Tongue (tissue), 2 donors: Measurements from ENCODE around the gene PANX3. TPM values are rescaled to one million over a fixed set of nuclear protein-coding genes. Genes with fewer than 3 reads are reported as not detected.
A peak's percentile ranks its signal among the peaks of the same experiment; 100 is the strongest.
"Not testable (repeated sequence)": the region's sequence is repeated elsewhere in the genome, so short reads cannot be mapped to it uniquely, and the experiment has no call there.

Source experiments
- DNase-seq: peaks from one replicate; pipeline ENCODE4 v3.0.0-alpha.2; 2015
- total RNA-seq: library from RNA; depleted of rRNA; stranded (reverse); fragments of >200 nt; gene quantifications from one replicate; pipeline ENCODE4 v1.2.3, GENCODE V29; 2014

The PANX3 gene, protein sequence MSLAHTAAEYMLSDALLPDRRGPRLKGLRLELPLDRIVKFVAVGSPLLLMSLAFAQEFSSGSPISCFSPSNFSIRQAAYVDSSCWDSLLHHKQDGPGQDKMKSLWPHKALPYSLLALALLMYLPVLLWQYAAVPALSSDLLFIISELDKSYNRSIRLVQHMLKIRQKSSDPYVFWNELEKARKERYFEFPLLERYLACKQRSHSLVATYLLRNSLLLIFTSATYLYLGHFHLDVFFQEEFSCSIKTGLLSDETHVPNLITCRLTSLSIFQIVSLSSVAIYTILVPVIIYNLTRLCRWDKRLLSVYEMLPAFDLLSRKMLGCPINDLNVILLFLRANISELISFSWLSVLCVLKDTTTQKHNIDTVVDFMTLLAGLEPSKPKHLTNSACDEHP
- not detected for total RNA-seq

DNA sequence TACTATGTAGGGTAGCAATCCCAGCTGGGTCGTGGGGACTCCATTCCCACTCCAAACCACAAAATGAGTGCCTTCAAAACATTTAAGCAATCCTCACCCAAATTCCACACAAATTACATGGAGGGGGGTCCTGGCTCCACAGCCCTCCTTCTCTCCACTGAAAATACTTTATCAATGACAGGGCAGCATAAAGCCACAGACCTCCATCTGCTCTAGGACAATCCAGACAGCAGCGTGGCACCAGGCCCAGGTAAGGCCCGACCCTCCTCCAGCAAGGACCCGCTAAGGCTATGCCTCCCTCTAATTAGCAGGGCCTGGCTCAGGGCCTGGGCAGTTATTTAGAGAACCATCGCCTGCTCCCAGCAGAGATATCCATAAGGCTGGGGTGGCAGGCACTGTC, at the start of gene PANX3:
PANX3 (plus strand) TSS at position 365 of the 400 bp plus-strand sequence. CDS start 129 bp downstream, outside the sequence.
- no peak for DNase-seq

DNA sequence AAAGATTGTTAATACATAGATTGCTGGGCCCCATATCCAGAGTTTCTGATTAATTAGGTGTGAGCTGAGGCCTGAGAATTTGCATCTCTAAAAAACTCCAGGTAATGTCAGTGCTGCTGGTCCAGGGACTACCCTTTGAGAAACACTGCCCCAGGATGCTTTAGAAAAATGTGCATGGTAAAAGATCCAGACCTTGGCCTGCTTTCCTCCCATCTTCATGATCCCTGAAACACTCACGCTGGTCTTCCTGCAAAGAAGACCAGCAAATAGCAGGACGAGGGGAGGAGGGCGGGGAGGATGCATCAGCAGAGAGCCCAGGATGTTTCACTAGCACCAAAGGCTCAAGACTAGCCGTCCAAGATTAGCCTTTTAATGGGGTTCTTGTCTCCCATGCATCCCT, 41.5 kb upstream of the PANX3 start, which contains the start of gene OR8A1:
OR8A1 (plus strand) TSS at position 301 of the 400 bp plus-strand sequence. CDS start 123 bp downstream, outside the sequence.
- DNase-seq = no peak

DNA sequence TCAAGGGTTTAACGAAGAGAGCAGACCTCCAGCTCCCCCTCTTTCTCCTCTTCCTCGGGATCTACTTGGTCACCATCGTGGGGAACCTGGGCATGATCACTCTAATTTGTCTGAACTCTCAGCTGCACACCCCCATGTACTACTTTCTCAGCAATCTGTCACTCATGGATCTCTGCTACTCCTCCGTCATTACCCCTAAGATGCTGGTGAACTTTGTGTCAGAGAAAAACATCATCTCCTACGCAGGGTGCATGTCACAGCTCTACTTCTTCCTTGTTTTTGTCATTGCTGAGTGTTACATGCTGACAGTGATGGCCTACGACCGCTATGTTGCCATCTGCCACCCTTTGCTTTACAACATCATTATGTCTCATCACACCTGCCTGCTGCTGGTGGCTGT, 41.1 kb upstream of the PANX3 start:
- DNase-seq = no peak

DNA sequence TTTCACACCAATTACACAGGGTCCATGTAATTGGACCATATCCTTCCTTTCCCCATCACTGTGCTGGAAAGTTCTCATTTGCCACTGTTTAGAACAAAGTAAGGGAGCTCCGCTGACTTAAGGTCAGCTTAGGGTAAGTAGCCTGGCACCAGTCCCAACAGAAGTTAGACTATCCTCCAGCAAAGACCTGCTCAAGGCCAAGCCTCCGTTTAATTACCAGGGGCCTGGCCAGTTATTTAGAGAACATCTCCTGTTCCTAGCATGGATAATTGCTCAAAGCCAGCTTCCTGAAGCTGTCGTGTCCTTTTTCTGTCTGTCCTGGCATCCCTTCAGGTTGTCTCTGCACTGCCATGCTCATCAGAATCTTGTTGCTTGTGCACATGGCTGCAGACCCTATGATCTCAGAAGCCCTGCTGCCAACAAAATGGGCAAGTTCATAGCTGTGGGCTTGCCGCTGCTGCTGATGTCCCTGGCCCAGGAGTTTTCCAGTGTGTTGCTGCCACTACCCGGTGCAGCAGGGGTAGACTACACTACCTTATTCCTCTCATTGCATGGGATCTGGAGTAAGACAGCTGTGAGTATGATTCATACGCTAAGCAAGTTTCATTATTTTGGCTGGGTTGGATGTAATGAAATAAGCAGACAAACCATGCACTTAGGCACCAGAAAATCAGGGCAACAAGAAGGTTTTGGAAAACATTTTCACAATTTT, 33.4 kb upstream of the PANX3 start:
- peak; percentile 79 for DNase-seq

DNA sequence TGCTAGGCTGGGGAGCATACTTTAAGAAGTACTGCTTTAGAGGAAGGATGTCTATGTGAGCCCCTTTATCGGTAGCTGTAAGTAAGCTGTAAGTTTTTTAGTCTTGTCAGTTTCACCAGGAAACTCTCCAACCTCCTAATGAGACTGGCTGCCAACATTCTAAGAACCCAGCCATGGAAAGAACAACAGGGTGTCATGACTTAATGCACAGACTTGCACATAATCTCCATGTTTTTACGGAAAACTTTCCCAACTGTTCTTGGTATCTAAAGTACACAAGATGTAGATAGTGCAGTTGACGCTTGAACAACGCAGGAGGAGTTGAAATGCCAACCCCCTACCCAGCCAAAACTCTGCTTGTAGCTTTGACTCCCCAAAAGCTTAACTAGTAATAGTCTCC, 32.5 kb upstream of the PANX3 start:
- DNase-seq = no peak

DNA sequence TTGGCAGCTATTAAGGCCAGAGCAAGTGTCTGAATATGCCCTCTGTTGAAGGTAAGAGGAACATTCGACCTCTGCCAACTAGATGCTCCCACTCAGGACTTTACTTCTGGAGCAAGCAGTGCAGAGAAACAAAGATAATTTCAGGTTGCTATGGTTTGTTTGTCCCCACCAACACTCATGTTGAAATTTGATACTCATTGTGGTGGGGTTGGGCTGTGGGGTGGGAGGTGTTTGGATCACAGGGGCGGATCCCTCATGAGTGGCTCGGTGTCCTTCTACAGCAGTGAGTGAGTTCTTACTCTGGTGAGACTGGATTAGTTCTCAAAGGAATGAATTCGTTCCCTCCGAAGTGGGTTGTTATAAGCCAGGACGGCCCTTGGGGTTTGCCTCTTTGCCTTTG, 29.4 kb upstream of the PANX3 start:
- DNase-seq = no peak

DNA sequence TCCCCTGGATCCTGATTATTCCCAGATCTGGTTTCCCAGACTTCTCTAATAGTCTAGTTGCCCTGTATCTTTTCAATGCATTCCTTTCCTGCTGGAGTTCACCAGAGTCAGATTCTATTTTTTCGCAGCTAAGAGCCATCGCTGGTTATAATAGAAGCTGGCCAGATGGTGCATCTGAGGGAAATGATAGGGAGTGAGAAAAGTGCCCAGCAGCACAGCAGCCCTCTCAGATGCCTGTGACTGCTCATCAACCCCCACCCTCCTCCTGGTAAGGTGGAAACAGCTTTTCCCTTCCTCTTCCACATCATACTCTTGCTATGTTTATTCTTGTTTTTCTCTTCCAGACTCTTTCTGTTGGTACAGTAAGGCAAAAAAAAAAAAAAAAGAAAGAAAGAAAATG, 28.7 kb upstream of the PANX3 start:
- no peak for DNase-seq

DNA sequence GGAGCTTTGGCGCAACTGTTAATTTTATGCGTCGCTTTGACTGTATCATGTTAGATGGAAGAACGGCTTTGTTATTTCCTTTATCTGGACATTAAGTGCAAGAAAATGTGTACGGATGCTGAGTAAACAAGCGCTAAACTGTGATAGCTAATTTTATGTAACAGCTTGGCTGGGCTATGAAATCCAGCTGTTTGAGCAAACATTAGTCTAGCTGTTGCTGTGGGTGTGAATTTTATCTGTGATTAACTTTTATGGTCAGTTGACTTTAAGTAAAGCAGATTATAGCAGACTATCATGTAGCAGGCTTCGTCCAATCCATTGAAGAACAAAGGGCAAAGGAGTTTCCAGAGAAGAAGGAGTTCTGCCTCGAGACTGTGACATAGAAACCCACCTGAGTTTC, 27.4 kb upstream of the PANX3 start:
- DNase-seq = no peak

DNA sequence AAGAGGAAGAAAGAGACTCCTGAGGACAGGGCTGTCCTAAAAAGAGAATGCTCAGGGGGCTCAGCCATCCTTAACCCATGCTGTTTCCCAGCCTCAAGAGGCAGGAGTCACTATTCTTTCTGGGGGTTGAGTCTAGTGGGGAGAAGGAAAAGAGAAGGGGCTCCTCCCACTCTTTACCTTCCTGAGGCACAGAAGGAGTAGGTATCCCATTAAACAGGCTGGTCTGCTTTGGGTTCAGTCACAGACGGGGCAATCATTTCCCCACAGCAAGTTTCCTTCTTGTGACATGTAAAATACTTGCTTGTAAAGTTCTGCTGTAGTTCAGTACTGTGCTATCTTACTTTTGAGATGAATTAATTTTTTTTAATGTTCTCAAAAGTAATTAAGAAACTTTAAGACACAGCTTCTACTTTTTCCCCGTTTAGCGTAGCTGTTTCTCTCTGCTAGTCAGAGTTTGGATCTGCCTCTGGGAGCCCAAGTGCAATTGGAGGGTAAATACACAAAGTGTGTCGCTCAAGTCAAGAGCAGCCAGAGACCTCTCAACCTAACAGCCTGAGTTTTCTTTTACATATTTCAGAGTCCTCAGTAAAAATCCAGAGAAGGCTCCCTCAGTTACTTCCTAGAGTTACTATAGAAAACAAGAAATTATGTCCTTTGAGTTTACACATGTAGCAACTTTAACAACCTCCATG, 26.4 kb upstream of the PANX3 start:
- no peak for DNase-seq

DNA sequence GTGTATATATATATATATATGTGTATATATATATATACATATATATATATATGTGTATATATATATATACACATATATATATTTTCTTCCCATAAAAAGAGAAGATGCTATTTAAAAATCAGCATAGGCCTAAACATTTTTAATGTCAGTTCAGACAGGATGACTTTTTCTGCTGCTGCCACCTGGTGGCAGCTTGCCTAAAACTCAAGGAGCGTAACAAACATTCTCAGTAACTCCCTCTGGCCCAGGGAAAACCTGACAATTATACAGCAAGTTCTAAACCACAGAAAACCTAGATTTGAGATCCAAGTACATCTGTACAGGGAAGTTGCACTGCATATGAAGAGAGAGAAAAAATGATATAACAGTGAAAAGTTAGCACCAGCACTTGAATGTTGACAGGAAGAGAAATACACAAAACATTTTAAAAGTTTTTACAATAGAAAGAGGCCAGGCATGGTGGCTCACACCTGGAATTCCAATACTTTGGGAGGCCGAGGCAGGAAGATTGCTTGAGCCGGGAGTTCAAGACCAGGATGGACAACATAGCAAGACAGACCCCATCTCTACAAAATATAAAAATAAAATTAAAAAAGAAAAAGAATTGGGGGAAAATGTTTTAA, 24.9 kb upstream of the PANX3 start:
- DNase-seq = peak; percentile 84

DNA sequence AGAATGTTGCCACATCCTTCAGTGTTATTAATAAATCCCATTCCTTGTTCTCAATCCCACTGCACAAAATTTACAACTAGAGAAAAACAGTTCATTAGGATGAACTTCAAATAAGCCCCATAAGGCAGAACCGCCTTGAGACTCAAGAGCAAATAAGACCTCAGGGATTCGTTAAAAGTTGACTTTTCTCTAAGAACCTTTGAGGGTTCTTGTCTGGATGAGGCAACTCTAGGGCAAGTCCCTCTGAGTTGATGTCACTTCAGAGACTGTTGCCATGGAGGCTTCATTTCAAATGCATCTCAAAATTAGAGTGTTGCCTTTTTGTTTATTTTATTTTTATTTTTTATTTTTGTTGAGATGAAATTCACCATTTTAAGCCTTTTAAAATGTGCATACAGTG, 19.8 kb upstream of the PANX3 start:
- DNase-seq = no peak

DNA sequence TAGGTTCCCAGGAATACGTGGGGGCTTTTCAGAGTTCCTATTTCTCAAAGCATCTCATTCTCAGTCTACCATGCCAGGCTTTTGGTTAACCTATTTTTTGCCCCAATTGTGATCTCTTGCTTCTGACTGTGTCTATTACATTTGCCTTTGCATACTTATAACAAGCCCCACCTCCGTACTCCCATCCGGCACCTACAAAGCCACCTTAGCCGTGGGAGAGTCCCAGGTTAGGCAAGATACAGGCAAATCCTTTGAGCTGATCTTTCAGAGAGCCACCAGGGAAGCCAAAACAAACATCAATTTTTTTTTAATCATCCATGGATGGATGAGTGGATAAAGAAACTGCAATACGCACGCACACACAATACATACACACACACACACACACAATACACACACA, 18.6 kb upstream of the PANX3 start:
- no peak for DNase-seq

DNA sequence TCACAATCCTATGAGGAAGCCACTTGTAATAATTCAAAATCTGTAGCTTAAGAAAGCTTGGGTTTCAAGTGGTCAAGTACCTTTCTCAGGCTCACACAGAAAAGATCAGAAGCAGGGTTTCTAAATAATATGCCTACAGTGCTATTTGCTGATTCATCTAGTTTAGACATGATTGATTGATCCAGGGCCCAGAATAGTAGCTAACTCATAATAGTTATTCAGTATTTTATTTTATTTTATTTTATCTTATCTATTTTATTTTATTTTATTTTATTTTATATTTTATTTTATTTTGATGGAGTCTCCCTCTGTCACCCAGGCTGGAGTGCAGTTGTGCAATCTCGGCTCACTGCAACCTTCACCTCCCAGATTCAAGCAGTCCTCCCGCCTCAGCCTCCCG, 15.9 kb upstream of the PANX3 start:
- no peak for DNase-seq

DNA sequence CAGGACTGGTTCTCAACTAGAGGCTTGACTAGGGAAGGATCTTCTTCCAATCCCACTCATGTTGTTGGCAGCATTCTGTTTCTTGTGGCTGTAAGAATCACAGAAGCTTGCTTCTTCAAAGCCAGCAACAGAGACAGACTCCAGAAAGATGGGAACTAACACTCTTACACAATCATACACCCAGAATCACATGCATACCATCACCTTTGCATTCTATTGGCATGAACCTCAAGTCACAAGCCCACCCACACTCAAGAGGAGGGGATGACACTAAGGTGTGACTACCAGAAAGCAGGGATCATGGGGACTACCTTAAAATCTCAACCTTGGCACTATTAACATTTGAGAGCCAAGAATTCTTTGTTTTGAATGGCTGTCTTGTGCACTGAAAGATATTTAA, 13.6 kb upstream of the PANX3 start:
- no peak for DNase-seq

DNA sequence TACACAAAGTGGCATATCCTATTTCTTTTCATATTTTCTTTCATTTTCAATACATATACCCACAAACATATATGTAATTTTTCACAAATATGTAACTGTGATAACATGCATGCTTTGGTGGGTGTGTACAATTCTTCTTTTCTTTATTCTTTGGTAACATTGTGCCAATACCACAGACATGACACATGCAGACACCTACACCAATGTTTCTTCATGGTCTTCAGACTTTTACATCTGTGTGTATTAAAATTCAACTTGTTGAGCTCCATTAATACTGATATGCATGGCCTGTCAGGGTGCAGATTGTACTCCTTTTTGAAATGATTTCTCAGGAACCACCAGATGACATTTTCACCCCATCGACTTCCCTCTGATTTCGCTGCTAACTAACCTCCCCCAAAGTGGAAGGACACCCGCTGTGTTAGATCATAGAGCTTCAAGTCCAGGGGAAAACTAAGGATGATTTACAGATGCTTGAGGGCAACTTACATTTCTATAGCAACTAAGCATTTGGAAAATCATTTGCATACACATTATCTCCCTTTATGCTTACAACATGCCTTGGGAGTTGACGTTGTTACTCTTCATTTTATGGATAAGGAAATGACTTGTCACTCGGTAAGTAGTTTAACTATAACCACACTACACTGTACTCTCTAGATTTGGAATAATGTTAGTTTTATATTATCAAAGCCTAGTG, 10.5 kb upstream of the PANX3 start:
- DNase-seq = no peak

DNA sequence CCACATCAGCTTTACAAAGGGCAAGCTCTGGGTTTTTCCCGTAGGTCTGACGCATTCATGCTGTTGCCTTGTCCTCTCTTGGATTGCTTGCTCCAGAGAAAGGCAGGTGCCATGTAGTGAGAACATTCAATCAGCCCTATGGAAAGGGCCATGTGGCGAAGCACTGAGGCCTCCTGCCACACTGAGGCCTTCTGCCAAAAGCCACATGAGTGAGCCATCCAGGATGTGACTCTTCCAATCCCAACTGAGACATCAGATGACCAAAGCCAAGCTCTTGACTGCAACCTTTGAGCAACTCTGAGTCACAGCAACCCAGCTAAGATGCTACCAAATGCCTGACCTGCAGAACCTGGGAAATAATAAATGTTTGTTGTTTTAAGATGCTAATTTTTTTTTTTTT, 9.0 kb upstream of the PANX3 start:
- no peak for DNase-seq

DNA sequence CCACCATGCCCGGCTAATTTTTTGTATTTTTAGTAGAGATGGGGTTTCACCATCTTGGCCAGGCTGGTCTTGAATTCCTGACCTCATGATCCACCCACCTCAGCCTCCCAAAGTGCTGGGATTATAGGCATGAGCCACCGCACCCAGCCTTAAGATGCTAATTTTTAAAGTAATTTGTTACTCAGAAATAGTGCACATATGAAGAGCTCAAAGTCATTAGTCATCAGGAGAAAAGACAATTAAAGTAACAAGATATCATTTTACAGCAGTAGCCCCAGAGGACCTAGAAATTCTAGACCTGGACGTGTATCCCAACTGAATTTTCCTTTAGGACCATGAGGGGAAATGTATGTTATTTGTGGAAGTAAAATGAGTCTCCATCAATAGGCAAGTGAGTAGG, 8.5 kb upstream of the PANX3 start:
- DNase-seq = not testable (repeated sequence)

DNA sequence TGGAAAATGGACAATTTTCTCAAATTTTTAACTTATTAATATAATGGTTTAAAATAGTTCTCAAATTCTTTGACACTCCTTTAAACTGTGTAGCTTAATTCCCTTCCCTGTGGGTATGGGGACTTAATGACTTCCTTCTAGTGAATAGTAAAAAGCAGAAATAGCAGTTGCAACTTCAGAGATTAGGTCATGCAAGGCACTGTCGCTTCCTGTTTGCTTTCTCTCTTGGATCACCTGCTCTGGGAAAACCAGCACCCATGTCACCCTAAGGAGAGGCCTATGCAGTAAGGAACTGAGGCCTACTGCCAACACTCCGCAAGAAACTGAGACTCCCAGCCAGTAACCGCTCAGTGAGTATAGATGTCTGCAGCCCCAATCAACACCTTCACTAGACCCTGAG, 5.5 kb upstream of the PANX3 start:
- DNase-seq = no peak

DNA sequence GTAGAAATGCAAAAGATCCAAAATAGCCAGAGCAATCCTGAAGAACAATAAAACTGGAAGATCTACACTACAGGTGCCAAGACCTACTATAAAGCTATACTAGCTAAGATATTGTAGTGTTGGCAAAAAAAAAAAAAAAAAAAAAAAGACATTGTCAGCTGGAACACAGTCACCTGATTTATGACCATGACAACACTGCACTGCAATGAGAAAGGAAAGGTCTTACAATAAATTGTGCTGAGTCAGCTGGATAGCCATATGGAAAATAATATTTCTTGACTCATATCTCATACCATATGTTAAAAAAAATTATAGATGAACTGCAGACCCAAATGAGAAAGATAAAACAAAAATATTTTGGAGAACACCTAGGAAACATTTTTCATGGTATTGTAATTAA, 3.1 kb upstream of the PANX3 start:
- DNase-seq = no peak

DNA sequence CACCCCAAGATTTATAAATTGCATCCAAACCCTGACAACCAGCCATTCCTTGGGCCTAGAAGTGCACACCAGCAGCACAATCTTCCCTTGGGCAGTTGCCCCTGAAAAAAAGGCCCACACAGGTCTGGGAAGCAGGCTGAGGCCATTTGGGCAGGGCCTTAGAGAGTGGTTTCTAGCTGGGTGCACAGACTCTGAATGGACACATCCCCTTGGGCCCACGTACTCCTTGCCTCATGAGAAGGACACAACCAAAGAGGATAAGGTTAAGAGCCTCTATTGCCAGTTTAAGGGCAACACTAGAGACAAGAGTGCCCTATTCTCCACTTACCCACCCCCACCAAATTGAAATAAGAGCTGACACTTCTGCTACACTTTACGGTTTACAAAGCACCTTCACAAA, 933 bp upstream of the PANX3 start:
- no peak for DNase-seq

DNA sequence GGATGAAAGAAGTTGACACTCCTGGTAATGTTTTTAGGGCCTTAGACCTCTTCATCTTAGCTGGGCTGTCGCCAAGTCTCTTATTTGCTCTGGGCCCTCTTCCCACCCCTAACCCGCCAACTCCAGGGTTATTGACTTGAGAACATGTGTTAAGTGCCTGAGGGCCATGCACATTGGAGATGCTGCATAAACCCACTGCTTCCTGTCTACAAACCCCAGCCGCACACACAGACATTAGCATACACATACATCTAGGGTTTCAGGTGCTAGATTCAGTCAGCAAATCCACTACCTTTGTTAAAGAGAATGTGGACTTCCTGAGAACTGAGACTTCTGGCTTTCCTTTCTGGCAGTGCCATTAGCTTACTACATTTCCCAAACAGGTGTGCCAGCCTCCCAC, 817 bp downstream of the PANX3 start:
- DNase-seq = no peak
